Measurements from ENCODE around the gene LRRC49.

LRRC49 gene

DNA sequence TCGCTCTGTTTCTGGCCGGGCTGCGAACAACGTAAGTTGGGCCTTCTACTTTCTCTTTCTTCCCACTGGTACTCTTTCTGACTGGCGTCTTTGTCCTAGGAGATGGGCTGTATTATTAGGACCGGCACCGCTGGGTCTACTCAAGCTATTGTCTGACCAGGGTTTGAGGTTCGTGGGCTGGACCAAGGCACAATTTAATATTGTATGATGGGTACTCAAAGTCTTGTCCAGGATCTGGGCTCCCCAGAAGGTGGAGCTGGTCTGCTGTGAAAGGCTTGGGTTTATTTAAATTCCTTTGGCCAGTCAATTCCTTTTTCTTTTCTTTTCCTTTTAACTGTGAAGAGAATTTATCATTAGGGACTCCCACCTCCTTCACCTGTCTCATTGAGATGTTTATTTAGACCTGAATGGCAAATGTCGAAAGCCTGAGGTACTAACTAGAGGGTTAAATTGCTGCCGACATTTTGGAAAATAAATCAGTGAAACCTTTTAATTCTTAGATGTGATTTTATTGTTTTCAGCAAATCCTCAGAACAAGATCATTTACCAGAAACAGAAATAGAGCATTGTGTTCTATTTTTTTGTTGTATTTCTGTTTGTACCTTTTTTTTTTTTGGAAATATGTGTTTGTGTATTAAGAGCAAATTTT is 410 bp downstream of the LRRC49 start:
- Histone ChIP-seq H3K4me1 (ENCODE audit: control insufficient read depth, insufficient read depth, low read length) (peaks cover 11% of the 10 kb centered on the region), H3K27ac (ENCODE audit: insufficient read depth, low read depth, low read length, poor library complexity, severe bottlenecking) (peak overlapping the region; percentile 56), H3K27me3 (ENCODE audit: control insufficient read depth, insufficient read depth, low read length, poor library complexity, severe bottlenecking) (no peaks in the 10 kb centered on the region), H3K4me3 (ENCODE audit: insufficient read depth, low read depth, low read length) (peak overlapping the region; percentile 61), H3K9me3 (ENCODE audit: control insufficient read depth, low read length) (no peaks in the 10 kb centered on the region), H3K36me3 (ENCODE audit: control insufficient read depth, insufficient read depth, low read length) (no peaks in the 10 kb centered on the region)
- WGBS, 2 experiments: 12 to 14% methylated on average over 10 of the region's 10 CpGs

DNA sequence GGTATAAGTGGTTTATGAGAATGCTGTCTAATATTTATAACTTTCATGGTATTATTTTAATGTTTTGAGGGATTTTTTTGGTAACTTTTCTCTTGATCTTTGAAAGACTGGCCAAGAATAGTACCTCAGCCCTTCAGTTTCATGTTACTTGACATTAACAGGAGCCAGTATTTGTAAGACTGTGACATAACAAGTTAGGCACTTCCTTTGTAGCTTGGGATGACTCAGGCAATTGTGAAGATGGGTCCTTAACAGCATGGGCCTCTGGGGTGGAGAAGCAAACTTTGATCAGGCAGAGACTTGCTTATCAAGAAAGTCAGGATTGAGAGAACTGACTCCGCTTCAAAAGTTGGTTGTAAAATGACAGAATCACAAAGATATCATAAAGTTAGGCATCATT is 9.5 kb downstream of the LRRC49 start:
- Histone ChIP-seq H3K4me1 (ENCODE audit: control insufficient read depth, insufficient read depth, low read length) (no peaks in the 10 kb centered on the region), H3K36me3 (ENCODE audit: control insufficient read depth, insufficient read depth, low read length) (peaks cover 6% of the 10 kb centered on the region), H3K27ac (ENCODE audit: insufficient read depth, low read depth, low read length, poor library complexity, severe bottlenecking) (no peak overlapping the region), H3K27me3 (ENCODE audit: control insufficient read depth, insufficient read depth, low read length, poor library complexity, severe bottlenecking) (no peaks in the 10 kb centered on the region), H3K9me3 (ENCODE audit: control insufficient read depth, low read length) (no peaks in the 10 kb centered on the region), H3K4me3 (ENCODE audit: insufficient read depth, low read depth, low read length) (no peak overlapping the region)
- WGBS, 2 experiments: 92 to 97% methylated on average over 1 of the region's 1 CpG

DNA sequence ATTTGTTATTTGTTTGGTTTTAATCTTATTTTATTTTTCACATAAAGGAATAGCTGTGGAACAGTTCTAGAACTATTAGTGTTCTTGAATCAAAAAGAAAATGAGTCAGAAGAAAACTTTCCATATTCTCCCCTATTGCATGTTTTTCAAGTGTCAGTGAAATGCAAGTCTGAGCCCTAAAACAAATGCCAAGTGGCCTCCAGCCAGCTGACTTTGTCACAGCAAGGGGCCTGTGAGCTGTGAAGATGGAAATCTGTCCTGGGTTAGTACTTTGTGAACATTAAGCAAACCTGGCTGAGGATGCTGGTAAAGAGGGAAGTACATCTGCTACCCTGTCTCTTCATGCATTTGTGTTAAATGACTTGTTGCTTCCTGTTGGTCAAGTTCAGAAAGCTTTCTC is 14.2 kb downstream of the LRRC49 start:
- H3K9me3 ChIP-seq (ENCODE audit: control insufficient read depth, low read length): no peaks in the 10 kb centered on the region
- no peaks in the 10 kb centered on the region for H3K4me1 ChIP-seq (ENCODE audit: control insufficient read depth, insufficient read depth, low read length)
- H3K36me3 ChIP-seq (ENCODE audit: control insufficient read depth, insufficient read depth, low read length): peaks cover 23% of the 10 kb centered on the region
- no peaks in the 10 kb centered on the region for H3K27me3 ChIP-seq (ENCODE audit: control insufficient read depth, insufficient read depth, low read length, poor library complexity, severe bottlenecking)
- no peak overlapping the region for H3K27ac ChIP-seq (ENCODE audit: insufficient read depth, low read depth, low read length, poor library complexity, severe bottlenecking)
- no peak overlapping the region for H3K4me3 ChIP-seq (ENCODE audit: insufficient read depth, low read depth, low read length)

DNA sequence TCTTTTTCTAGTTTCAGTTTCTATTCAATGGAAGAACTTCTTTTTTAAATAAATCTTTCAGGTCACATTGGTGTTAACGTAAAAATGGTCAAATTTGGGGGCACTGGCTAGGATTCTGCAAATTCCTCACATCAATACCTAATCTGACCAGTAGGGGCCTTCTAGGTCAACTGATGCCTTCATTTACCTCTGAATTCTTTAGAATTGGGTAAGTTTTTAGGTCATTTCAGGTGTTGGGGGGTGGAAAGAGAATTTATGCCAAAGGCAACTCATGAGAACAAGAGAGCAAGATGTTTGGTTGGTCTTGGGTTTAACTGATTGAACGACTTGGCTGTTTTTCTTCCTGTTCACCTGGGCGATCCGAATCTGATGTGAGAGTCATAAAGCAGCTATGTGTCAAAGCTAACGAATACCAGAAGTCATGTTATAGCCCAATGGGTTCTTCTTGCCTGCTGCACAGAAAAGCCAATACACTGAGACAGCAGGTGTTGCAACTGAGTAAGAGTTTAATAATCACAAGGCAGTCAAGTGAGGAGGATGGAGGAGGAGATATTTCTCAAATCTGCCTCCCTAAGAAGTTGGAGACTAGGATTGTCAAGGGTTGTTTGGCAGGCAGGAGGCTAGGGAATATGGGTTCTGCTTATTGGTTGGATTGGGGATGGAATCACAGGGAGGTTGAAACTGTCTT is 15.3 kb downstream of the LRRC49 start:
- Histone ChIP-seq H3K27me3 (ENCODE audit: control insufficient read depth, insufficient read depth, low read length, poor library complexity, severe bottlenecking) (no peaks in the 10 kb centered on the region), H3K27ac (ENCODE audit: insufficient read depth, low read depth, low read length, poor library complexity, severe bottlenecking) (no peak overlapping the region), H3K9me3 (ENCODE audit: control insufficient read depth, low read length) (no peaks in the 10 kb centered on the region), H3K4me1 (ENCODE audit: control insufficient read depth, insufficient read depth, low read length) (no peaks in the 10 kb centered on the region), H3K4me3 (ENCODE audit: insufficient read depth, low read depth, low read length) (no peak overlapping the region), H3K36me3 (ENCODE audit: control insufficient read depth, insufficient read depth, low read length) (peaks cover 23% of the 10 kb centered on the region)
- 96 to 98% methylated on average over 5 of the region's 5 CpGs for WGBS, 2 experiments

DNA sequence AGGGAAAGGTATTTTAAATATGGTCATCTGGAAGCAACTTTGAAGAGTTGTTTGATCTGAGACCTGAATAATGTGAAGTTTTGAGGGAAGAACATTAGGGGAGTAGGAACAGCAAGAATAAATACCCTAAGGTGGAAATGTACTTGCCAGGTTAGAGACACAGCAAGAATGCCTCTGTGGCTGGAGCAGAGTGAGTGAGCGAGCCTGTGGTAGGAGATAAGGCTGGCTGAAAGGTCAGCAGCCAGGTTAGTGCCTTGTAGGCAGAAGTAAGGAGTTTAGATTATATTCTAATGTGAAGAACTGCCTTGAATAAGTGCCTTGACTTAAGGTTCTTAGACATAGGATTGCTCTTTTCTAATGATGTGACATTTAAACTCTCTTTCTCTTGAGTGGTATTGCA is 18.3 kb downstream of the LRRC49 start:
- no peaks in the 10 kb centered on the region for H3K27me3 ChIP-seq (ENCODE audit: control insufficient read depth, insufficient read depth, low read length, poor library complexity, severe bottlenecking)
- no peak overlapping the region for H3K4me3 ChIP-seq (ENCODE audit: insufficient read depth, low read depth, low read length)
- 92 to 95% methylated on average over 1 of the region's 1 CpG for WGBS, 2 experiments
- H3K9me3 ChIP-seq (ENCODE audit: control insufficient read depth, low read length): no peaks in the 10 kb centered on the region
- H3K36me3 ChIP-seq (ENCODE audit: control insufficient read depth, insufficient read depth, low read length): peaks cover 23% of the 10 kb centered on the region
- H3K4me1 ChIP-seq (ENCODE audit: control insufficient read depth, insufficient read depth, low read length): no peaks in the 10 kb centered on the region
- H3K27ac ChIP-seq (ENCODE audit: insufficient read depth, low read depth, low read length, poor library complexity, severe bottlenecking): no peak overlapping the region

DNA sequence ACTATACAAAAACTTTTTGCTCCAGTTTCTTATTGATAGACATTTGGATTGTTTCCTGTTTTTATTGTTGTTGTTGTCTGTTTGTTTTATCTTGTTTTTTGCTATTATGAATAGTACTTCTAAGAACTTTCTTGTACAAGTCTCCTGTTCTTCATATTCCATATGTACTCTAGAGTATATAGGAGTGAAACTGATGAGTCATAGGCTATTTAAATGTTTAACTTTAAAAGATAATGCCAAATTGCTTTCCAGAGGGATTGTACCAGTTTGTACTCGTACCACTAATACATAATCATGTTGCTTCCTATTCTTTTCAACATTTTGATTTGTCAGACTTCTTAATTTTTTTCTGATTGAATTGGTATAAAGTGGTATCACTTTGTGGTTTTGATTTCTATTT is 19.6 kb downstream of the LRRC49 start:
- Histone ChIP-seq H3K4me1 (ENCODE audit: control insufficient read depth, insufficient read depth, low read length) (no peaks in the 10 kb centered on the region), H3K4me3 (ENCODE audit: insufficient read depth, low read depth, low read length) (no peak overlapping the region), H3K27me3 (ENCODE audit: control insufficient read depth, insufficient read depth, low read length, poor library complexity, severe bottlenecking) (no peaks in the 10 kb centered on the region), H3K9me3 (ENCODE audit: control insufficient read depth, low read length) (no peaks in the 10 kb centered on the region), H3K36me3 (ENCODE audit: control insufficient read depth, insufficient read depth, low read length) (peaks cover 16% of the 10 kb centered on the region), H3K27ac (ENCODE audit: insufficient read depth, low read depth, low read length, poor library complexity, severe bottlenecking) (no peak overlapping the region)
- WGBS, 2 experiments: 100% methylated on average over 1 of the region's 1 CpG; no CpG with 5 or more reads in 1 of the 2 experiments

DNA sequence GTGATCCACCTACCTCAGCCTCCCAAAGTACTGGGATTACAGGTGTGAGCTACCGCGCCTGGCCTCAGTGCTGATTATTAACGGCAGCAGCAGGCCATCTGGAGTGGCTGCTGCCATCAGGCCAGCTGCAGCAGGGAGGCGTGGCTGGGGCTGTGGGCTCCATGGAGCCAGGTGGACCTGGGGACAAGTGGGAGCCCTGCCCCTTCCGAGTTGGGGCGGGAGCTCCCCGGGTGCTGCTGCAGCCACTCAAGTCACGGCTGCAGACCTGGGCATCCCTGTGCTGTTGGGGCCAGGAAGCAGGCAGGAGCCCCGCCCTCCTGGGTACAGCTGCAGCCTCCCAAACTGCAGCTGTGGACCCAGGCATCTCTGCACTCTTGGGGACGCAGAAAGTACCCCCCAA is 23.9 kb downstream of the LRRC49 start:
- Histone ChIP-seq H3K27me3 (ENCODE audit: control insufficient read depth, insufficient read depth, low read length, poor library complexity, severe bottlenecking) (no peaks in the 10 kb centered on the region), H3K27ac (ENCODE audit: insufficient read depth, low read depth, low read length, poor library complexity, severe bottlenecking) (no peak overlapping the region), H3K36me3 (ENCODE audit: control insufficient read depth, insufficient read depth, low read length) (no peaks in the 10 kb centered on the region), H3K4me3 (ENCODE audit: insufficient read depth, low read depth, low read length) (no peak overlapping the region), H3K4me1 (ENCODE audit: control insufficient read depth, insufficient read depth, low read length) (no peaks in the 10 kb centered on the region), H3K9me3 (ENCODE audit: control insufficient read depth, low read length) (no peaks in the 10 kb centered on the region)
- WGBS, 2 experiments: 90 to 94% methylated on average over 10 of the region's 10 CpGs

DNA sequence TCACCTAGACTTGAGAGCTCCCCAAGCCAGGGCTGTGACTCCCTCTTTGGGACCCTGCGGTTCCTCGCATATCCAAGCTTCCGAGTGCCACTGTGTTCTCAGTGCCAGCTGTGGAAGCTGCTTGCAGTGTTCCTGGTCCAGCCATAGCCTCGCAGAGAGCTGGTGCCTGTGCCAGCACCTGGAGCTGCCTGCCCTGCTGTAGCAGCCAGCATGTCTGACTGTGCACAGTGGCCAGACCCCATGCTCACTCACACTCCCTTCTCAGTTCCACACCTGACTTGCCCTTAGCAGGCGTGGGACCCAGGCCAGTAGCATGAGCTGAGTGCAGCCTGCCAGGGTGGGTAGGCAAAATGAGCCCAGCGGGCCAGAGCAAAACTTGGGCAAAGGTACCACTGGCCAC is 25.3 kb downstream of the LRRC49 start:
- 93 to 94% methylated on average over 6 of the region's 6 CpGs for WGBS, 2 experiments
- Histone ChIP-seq H3K27me3 (ENCODE audit: control insufficient read depth, insufficient read depth, low read length, poor library complexity, severe bottlenecking) (no peaks in the 10 kb centered on the region), H3K4me3 (ENCODE audit: insufficient read depth, low read depth, low read length) (no peak overlapping the region), H3K4me1 (ENCODE audit: control insufficient read depth, insufficient read depth, low read length) (no peaks in the 10 kb centered on the region), H3K36me3 (ENCODE audit: control insufficient read depth, insufficient read depth, low read length) (no peaks in the 10 kb centered on the region), H3K9me3 (ENCODE audit: control insufficient read depth, low read length) (no peaks in the 10 kb centered on the region), H3K27ac (ENCODE audit: insufficient read depth, low read depth, low read length, poor library complexity, severe bottlenecking) (no peak overlapping the region)

DNA sequence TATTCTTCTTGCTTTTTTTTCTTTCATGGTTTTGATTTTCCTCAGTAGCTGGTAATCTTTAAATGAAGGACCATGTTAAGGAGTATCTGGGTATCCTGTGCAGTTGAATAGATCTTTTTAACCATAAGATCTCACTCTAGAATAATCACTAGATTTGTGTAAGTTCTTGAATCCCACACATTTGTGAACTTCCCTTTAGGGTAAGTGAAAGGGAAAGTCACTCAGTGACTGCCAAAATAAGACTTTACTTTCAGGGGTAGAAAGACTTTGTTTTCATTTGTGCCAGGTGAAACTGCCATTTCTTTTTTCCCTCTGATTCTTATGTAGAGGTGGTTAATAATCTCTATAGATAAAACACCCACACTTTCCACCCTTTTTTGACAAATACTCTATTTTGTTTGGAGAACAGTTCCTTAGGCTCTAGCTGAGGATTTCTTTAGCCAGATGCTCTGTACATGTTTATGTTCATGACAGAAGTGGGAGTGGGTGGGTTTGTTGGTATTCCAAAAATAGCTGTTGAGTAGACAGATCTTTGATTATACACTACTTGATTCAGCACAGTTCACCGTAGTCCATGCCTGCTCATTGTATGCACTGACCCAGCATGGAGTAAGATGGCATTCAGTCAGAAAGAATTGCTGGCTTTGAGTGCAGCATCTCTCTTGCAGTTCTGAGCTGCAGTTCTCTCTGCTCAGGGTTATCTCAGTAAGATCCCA is 28.5 kb downstream of the LRRC49 start:
- Histone ChIP-seq H3K4me3 (ENCODE audit: insufficient read depth, low read depth, low read length) (no peak overlapping the region), H3K27ac (ENCODE audit: insufficient read depth, low read depth, low read length, poor library complexity, severe bottlenecking) (no peak overlapping the region), H3K9me3 (ENCODE audit: control insufficient read depth, low read length) (no peaks in the 10 kb centered on the region), H3K27me3 (ENCODE audit: control insufficient read depth, insufficient read depth, low read length, poor library complexity, severe bottlenecking) (no peaks in the 10 kb centered on the region), H3K36me3 (ENCODE audit: control insufficient read depth, insufficient read depth, low read length) (no peaks in the 10 kb centered on the region), H3K4me1 (ENCODE audit: control insufficient read depth, insufficient read depth, low read length) (no peaks in the 10 kb centered on the region)
- WGBS, 2 experiments: 81 to 88% methylated on average over 1 of the region's 1 CpG

DNA sequence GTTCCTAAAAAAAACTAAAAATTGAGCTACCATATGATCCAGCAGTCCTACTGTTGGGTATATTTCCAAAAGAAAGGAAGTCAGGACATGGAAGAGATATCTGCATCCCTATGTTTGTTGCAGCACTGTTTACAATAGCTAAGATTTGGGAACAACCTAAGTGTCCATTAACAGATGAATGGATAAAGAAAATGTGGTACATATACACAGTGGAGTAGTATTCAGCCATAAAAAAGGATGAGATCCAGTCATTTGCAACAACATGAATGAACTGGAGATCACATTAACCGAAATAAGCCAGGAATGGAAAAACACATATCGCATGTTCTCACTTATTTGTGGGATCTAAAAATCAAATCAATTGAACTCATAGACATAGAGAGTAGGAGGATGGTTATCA is 29.5 kb downstream of the LRRC49 start:
- no peak overlapping the region for H3K4me3 ChIP-seq (ENCODE audit: insufficient read depth, low read depth, low read length)
- no peaks in the 10 kb centered on the region for H3K9me3 ChIP-seq (ENCODE audit: control insufficient read depth, low read length)
- WGBS, 2 experiments: 97 to 100% methylated on average over 2 of the region's 2 CpGs
- no peaks in the 10 kb centered on the region for H3K27me3 ChIP-seq (ENCODE audit: control insufficient read depth, insufficient read depth, low read length, poor library complexity, severe bottlenecking)
- H3K36me3 ChIP-seq (ENCODE audit: control insufficient read depth, insufficient read depth, low read length): no peaks in the 10 kb centered on the region
- no peak overlapping the region for H3K27ac ChIP-seq (ENCODE audit: insufficient read depth, low read depth, low read length, poor library complexity, severe bottlenecking)
- H3K4me1 ChIP-seq (ENCODE audit: control insufficient read depth, insufficient read depth, low read length): no peaks in the 10 kb centered on the region

Measured in ectodermal cell (in vitro differentiated cells).